Ammon's horn (tissue), 1 donor: ENCODE data around the gene TNFRSF25.
"Not testable (repeated sequence)": the region's sequence is repeated elsewhere in the genome, so short reads cannot be mapped to it uniquely, and the experiment has no call there.

Source experiments
- DNase-seq: peaks from one replicate; pipeline ENCODE4 v3.0.0-alpha.2; 2016; ENCODE audit warnings: low spot score

TNFRSF25 gene

GRCh38 chr1:6501279-6501813, 35.4 kb upstream of the TNFRSF25 start:
- no peak for DNase-seq

DNA sequence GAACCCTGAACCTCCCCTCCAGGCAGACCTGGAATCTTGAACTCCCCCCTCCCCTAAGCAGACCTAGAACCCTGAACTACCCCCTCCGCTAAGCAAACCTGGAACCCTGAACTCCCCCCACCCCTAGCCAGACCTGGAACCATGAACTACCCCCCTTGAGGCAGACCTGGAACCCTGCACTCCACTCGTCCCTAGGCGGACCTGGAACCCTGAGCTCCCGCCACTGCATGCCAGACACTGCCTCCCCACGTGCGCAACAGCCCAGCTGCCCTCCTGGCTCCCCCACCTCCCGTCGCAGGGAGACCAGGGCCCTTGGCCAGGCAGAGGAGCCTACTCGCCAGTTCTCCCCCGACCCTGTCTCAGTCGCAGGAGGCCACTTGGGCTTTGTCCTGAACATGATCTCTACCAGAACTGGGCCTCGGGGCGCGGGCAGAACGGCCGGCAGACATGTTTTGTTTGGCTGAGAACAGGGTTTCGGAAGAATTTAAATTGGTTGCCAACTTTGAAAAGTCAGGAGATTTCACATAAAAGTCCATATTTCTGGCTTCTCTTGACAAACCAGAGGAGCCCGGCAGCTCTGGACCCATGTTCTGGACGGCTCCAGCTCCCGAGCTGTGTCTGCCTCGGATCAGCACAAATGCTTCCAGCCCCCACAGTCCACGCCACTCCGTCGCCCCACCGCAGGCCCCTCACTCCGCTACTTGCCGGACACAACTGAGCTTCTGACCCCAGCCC, 34.7 kb upstream of the TNFRSF25 start:
- DNase-seq = no peak

DNA sequence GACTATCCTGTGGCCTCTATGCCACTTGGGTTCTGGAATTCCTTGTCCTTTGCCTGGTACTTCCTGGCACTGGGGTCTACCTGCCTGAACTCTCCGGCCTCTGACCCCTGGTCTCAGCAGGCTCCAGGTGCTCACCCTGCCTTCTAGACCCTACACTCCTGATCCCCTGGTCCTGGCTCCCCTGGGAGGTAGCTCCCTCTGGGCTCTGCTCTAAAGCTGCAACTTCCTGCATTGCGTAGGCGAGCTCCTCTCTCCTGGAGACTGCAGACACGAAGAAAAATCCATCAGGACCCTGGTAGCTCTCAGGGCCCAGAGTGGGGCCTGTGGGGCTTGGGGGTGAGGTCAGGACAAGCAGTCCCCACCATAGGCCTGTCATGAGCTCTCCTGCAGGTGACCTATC, 33.3 kb upstream of the TNFRSF25 start:
- no peak for DNase-seq

GRCh38 chr1:6498576-6499111, 32.7 kb upstream of the TNFRSF25 start:
- no peak for DNase-seq

DNA sequence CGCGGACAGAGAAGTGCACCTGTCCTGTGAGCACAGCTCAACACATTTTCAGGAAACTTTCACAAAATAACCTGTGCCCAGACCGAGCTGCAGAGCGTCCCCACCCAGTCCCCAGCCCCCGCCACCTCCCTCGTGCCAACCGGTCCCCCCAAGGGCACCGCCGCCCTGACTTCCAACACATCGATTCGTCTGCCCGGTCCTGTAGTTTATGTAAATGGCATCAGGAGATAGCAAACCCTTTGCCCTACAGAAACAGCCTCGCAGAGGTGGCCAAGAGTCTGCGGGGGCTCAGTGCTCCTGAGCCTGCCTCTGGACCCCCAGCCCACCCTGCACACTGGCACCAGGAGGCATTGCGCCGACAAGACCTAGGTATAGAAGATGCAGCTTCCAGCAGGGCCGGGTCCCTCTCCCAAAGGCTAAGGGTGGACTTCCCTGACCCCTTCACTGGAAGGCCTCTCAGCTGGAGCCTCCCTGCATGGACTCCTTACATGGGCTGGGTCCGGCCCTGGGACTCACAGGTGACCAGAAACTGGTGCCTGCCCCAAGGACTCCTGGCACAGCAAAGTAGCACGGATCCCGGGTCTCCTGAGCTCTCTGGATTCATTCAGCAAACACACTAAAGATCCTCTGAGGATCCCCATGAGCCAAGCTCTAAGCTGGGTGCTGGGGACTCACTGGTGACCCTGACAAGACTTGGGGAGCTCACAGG, 32.0 kb upstream of the TNFRSF25 start:
- DNase-seq = no peak

GRCh38 chr1:6497215-6497866, 31.4 kb upstream of the TNFRSF25 start:
- DNase-seq = peak; percentile 45

GRCh38 chr1:6496890-6497214, 30.9 kb upstream of the TNFRSF25 start:
- no peak for DNase-seq

DNA sequence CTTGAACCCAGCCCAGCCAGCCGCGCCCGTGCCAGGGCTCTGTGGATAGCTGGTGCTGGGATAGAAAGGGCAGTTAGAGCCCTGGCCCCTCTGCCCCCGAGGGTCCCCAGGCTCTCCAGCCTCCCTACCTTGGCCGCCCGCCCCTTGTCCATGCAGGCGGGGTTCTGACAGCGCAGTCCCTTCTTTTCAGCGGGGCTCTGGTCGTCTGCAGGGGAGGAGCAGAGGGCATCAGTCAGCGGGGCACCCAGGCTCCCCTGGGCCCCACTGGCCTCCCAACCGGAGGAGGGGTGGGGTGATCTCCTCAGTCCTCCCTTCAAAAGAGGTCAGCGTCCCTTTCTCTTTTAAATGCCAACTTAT, 30.4 kb upstream of the TNFRSF25 start:
- no peak for DNase-seq

DNA sequence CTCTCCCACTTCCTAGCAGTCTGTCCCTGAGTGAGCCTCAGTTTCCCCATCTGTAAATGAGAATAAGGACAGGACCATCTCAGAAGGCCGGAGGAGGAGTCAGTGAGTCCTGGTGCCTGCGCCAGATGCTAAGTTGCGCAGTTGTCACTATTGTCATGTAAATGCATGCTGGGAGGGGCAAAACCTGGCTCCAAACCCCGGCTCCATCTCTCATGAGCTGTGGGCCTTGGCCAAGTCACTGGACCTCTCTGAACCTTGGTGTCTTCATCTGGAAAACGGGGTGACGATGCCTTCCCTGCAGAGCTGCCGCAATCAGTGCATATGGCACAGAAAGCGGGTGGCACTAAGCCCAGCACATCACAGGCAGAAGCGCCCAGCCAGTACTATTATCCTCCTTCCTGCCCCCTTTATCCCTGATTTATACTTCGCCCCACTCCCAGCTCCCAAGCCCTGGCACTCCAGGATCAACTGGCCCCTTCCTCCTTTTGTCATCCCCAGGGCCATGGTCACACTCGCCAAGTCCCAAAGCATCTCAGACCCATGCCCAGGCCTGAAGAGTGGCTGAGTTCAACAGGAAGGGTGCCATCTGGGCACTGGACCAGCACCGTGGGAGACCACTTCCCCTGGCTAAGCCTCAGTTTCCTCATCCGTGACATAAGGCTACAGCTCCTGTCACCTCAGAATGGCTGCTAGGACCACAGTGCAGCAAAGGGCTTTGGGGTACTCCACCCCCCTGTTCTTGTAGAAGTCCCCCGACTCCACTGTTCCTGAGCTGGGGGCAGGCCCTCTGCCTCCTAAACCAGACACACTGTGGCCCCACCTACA, 29.8 kb upstream of the TNFRSF25 start:
- peak; percentile 52 for DNase-seq

DNA sequence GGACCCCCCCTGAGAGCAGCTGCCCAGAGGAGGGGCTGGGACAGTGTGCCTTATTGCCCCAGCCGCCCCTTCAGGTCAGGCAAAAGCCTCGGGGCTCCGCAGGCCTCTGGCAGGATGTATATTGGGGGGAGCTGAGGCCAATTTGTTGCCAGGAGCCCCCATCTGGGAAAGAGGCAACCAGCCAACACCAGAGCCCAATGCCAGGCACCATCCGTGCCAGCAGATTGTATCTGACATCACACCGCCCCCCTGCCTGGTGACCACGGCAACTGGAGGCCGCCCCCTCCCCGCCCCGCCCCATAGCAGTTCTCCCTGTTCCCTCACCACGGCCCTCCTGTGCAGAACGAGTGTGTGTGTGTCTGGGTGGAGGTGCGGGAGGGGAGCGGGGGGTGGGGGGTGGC, 29.1 kb upstream of the TNFRSF25 start:
- DNase-seq = peak; percentile 64

DNA sequence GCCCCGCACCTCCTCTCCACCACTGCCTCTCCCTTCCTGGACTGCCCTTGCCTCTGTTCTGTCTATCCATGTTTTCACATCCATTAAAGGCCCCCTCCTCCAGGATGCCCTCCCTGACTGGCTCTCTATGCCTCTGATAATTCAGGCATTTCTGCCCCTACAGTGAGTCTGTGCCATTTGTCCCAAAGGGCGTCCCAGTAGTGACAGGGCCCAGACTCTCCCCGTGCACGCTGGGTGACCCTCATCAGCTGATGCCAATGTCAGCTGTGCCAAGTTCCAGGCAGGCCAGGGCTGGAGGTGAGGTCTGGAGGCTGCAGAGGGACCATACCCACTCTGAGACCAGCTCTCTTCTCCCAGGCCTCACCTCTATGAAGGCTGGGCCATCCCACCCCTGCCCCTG, 28.7 kb upstream of the TNFRSF25 start:
- no peak for DNase-seq

GRCh38 chr1:6493834-6494223, 27.9 kb upstream of the TNFRSF25 start:
- not testable (repeated sequence) for DNase-seq

DNA sequence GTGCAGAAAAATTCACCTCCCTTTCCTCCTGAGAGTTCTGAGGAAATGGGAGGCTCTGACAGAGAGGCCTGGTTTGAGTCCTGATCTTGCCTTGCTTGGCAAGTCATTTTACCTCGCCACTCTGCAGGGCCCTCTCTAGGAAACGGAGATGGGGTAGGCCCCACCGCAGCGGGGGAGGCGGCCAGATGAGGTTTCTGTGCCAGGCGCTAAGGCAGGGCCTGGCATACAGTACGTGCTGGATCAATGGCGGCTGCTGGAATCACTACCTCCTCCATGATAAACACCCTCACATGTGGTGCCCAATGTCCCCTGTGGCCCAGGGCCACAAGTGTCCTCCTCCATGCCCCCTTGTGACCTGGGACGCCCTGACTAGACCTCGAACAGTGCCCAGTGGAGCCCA, 26.0 kb upstream of the TNFRSF25 start:
- DNase-seq = no peak

DNA sequence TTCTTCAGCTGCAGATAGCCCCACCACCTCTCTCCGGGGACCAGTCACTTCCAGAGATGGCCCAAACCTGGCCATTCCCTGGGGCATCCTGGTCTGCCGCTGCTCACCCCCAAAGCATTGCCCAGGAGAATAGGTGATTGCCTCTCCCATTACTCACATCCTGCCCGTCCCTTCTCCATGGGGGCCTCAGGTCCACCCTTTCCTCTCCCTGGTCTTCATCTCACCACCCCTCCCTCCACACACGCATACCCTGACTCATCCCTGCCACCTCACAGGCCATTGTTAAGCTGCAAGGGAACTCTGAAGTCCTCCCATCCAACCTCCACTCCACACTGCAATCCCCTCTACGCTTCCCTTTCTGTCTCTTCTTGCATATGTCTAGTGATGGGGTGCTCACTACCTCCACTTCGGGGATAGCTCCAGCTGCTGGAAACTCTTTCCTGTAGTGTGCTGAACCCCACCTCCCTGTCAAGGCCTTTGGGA, 25.5 kb upstream of the TNFRSF25 start, which contains the start of gene PLEKHG5:
Gene PLEKHG5 (minus strand): TSS at position 188 of the 483 bp plus-strand sequence. CDS start 14,096 bp downstream, outside the sequence.
- DNase-seq = no peak

DNA sequence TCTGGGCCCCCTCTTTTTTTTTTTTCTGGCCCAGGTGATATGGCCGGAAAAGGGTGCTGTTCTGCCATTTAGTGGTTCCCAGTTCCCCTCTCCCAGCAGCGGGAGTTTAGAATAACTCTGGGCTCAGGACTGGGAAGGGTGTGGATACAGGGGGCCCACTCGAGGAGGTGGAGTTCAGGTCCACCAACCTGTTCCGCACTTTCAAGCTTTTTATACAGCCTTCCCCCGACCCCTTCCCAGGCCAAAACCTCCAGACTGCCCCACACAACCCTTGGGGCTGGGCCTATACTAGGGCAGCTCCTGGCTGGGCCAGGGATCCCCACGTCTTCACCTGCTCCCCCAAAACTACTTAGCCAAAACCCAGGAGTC, 25.1 kb upstream of the TNFRSF25 start:
- no peak for DNase-seq

DNA sequence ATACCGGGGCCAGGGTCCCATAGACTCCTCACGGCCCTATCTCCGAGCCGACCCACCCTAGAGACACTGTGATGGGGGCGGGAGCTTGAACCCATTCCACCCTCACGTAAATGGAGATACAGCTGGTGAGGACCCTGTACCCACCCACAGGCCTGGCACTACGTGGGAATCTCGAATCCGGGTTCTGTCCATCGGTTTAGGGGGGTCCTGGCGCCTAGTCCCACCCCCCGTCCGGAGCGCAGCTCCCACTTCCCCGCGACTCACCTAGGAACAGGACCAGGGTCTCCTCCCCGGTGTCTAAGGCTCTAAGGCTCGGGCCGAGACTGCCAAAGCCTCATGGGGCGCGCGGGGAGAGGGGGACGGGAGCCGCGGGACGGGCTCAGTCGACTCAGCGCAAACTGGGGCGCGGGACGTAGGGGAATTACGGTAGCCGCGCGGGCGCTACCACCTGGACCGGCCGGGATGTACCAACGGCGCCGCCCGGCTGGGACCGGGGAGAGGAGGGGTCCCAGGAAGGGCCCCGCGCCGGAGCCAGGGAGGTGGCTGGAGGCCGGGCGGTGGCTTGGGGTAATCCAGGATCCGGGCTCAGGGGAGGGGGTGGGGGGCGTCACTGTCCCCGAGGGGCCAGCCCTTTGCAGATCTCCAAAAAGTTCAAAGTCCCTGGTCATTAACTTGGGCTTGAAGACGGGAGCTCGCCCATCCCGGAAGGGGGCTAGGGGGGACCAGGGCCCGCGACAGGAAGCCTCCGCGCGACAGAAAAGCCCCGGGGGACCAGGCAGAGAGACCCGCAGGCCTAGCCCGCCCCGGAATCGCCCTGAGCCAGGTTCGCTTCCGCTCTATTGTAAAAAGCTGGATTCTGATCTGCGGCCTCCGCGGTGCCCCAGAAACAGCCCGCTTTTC, 24.5 kb upstream of the TNFRSF25 start:
- DNase-seq = peak; percentile 42

GRCh38 chr1:6489799-6490180, 23.8 kb upstream of the TNFRSF25 start:
- peak; percentile 61 for DNase-seq

GRCh38 chr1:6489383-6489765, 23.4 kb upstream of the TNFRSF25 start:
- DNase-seq = no peak

DNA sequence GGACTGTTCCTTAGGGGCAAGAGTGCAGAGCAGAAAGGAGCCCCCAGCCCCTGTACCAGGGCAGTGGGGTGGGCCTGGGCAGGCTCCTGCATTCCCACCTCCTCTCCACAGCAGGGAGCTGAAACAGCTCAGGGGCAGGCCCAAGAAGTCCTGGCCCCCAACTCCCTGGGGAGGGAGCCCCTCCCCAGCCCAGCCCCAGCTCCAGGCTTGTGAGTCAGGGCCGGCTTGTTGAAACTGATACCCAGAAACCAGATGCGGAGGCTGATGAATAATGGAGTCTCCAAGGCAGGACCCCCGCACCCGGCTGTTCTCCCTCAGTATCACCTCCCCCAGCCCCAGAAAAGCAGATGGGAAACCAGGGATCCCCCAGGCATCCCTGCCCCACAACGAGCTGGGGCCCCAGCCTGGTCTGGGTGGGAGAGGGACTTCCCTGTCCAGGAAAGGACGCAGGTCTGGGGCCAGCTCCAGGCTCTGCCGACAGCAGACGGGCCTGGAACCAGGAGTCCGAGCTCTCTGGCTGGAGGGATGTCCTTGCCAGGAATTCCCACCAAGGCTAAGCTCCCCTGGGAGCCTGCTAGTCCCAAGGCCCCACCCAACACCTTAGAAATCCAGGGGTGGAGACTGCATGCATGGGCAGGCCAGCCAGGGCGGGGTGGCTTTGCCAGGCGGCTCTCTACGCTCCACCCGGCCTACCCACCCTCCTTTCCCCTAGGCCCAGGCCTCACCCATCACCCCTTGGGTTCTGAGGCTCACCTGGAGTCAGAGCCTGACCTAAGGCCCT, 22.8 kb upstream of the TNFRSF25 start:
- DNase-seq = no peak
